ENCODE data around the gene ESYT2. TPM values are rescaled to one million over a fixed set of nuclear protein-coding genes. Genes with fewer than 3 reads are reported as not detected.

The ESYT2 gene
- total RNA-seq, 1 donor from 2014 or later = 23.3 TPM

GRCh38 chr7:158772916-158773315 lies 56.4 kb downstream of the ESYT2 start:
- no peak for DNase-seq (ENCODE audit: low read depth, low spot score)
- H3K27ac Mint-ChIP-seq (ENCODE audit: unreplicated experiment) = no peak overlapping the region
- H3K27me3 Mint-ChIP-seq (ENCODE audit: low read depth) = no peaks in the 10 kb centered on the region
- no peak overlapping the region for H3K4me3 Mint-ChIP-seq
- no peaks in the 10 kb centered on the region for H3K9me3 Mint-ChIP-seq
- H3K4me1 Mint-ChIP-seq = no peaks in the 10 kb centered on the region
- TF ChIP-seq, protein P1, sequence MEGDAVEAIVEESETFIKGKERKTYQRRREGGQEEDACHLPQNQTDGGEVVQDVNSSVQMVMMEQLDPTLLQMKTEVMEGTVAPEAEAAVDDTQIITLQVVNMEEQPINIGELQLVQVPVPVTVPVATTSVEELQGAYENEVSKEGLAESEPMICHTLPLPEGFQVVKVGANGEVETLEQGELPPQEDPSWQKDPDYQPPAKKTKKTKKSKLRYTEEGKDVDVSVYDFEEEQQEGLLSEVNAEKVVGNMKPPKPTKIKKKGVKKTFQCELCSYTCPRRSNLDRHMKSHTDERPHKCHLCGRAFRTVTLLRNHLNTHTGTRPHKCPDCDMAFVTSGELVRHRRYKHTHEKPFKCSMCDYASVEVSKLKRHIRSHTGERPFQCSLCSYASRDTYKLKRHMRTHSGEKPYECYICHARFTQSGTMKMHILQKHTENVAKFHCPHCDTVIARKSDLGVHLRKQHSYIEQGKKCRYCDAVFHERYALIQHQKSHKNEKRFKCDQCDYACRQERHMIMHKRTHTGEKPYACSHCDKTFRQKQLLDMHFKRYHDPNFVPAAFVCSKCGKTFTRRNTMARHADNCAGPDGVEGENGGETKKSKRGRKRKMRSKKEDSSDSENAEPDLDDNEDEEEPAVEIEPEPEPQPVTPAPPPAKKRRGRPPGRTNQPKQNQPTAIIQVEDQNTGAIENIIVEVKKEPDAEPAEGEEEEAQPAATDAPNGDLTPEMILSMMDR (conservative IDR thresholded peaks at IDR 0.05) = no peak
- H3K36me3 Mint-ChIP-seq (ENCODE audit: low read depth) = peaks cover 2% of the 10 kb centered on the region

DNA sequence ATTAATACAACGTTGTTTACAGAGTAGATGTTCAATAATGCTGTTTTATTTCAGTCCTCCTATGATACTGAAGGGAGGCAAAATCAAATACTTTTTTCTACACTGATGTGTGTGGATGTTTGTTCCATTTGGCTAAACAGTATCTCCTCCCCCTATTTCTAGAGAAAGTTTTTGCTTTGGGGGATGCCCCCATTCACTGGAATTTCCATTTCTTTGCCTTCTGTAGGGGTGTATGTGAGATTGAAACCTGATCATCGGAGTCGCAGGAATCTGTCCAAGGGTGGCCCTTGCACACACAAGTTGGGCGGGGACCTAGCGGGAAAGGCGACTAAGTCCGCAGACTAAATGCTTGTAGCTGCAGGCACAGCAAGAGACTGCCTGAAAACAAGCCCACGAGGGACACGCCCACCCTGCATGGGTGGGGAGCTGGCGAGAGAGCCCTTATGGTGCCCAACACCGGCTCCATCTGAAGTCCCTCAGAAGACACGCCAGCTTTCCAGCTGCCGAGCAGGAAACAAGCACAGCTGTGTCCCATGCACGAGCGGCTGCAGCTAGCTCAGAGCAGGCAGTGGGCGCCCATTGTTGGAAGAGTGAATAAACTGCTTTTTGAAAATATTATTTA lies 58.0 kb downstream of the ESYT2 start:
- H3K36me3 Mint-ChIP-seq (ENCODE audit: low read depth) = no peaks in the 10 kb centered on the region
- no peaks in the 10 kb centered on the region for H3K9me3 Mint-ChIP-seq
- TF ChIP-seq, protein P1 (conservative IDR thresholded peaks at IDR 0.05) = no peak
- H3K27ac Mint-ChIP-seq (ENCODE audit: unreplicated experiment) = peak overlapping the region; percentile 38
- H3K4me1 Mint-ChIP-seq = no peaks in the 10 kb centered on the region
- H3K27me3 Mint-ChIP-seq (ENCODE audit: low read depth) = no peaks in the 10 kb centered on the region
- H3K4me3 Mint-ChIP-seq = no peak overlapping the region
- no peak for DNase-seq (ENCODE audit: low read depth, low spot score)

GRCh38 chr7:158767707-158768106 lies 61.6 kb downstream of the ESYT2 start:
- no peaks in the 10 kb centered on the region for H3K27me3 Mint-ChIP-seq (ENCODE audit: low read depth)
- H3K27ac Mint-ChIP-seq (ENCODE audit: unreplicated experiment) = no peak overlapping the region

GRCh38 chr7:158766570-158767281 lies 62.6 kb downstream of the ESYT2 start:
- Mint-ChIP-seq H3K9me3 (no peaks in the 10 kb centered on the region), H3K4me1 (no peaks in the 10 kb centered on the region), H3K4me3 (no peak overlapping the region), H3K27ac (ENCODE audit: unreplicated experiment) (no peak overlapping the region), H3K27me3 (ENCODE audit: low read depth) (no peaks in the 10 kb centered on the region), H3K36me3 (ENCODE audit: low read depth) (peaks cover 10% of the 10 kb centered on the region)
- DNase-seq (ENCODE audit: low read depth, low spot score) = no peak
- TF ChIP-seq, protein P1 (conservative IDR thresholded peaks at IDR 0.05) = no peak

More at GRCh38 chr7:158767707-158768106, 61.6 kb downstream of the ESYT2 start:
- no peak for DNase-seq (ENCODE audit: low read depth, low spot score)
- TF ChIP-seq, protein P1 (conservative IDR thresholded peaks at IDR 0.05) = no peak
- Mint-ChIP-seq H3K36me3 (ENCODE audit: low read depth) (peaks cover 6% of the 10 kb centered on the region), H3K4me1 (no peaks in the 10 kb centered on the region), H3K4me3 (no peak overlapping the region), H3K9me3 (no peaks in the 10 kb centered on the region)

DNA sequence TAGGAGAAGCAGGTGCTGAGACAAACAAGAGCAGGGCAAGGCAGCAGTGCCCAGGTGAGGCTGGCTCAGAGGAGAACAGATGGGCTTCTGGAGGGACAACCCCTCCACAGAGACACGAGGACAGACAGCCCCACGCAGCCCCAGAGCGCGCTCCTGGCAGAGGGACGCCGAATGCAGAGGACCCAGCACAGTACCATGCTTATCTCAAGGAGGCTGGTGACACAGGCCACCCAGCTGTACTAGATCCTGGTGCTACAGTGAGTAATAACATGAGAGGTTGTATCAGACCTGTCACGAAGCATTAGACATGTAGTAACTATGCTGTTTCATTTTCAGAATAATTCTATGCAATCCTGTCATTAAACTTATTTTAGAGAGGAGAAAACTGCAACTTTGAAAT lies 64.3 kb downstream of the ESYT2 start:
- H3K27me3 Mint-ChIP-seq (ENCODE audit: low read depth) = no peaks in the 10 kb centered on the region
- no peak for DNase-seq (ENCODE audit: low read depth, low spot score)
- no peaks in the 10 kb centered on the region for H3K4me1 Mint-ChIP-seq
- no peak overlapping the region for H3K4me3 Mint-ChIP-seq
- H3K27ac Mint-ChIP-seq (ENCODE audit: unreplicated experiment) = no peak overlapping the region
- TF ChIP-seq, protein P1 (conservative IDR thresholded peaks at IDR 0.05) = no peak
- no peaks in the 10 kb centered on the region for H3K9me3 Mint-ChIP-seq
- H3K36me3 Mint-ChIP-seq (ENCODE audit: low read depth) = peaks cover 14% of the 10 kb centered on the region
